H1 (cell line): Measurements from ENCODE around the gene MORN5. TPM values are rescaled to one million over a fixed set of nuclear protein-coding genes. Genes with fewer than 3 reads are reported as not detected.

Experiments used
- CTCF ChIA-PET: fragments of 300-600 bp; sonication (Branson Sonifier 250); formaldehyde crosslinking; loops from one replicate; lab custom pipeline; 2021; ENCODE audit not compliant: partially characterized antibody; lab: Charles Lee
- POLR2A ChIA-PET: fragments of 300-600 bp; sonication (Branson Sonifier 250); formaldehyde crosslinking; loops from one replicate; lab custom pipeline; 2021; ENCODE audit warnings: inconsistent platforms; ENCODE audit not compliant: partially characterized antibody; lab: Charles Lee
- DNase-seq, 2 experiments: peaks; one replicate each; pipeline versions ENCODE4 v3.0.0 to v3.0.0-alpha.2; 2010 to 2022; ENCODE audit warnings: low spot score in 2 of 2, low read depth in 1 of 2, mixed read lengths in 1 of 2
- FAIRE-seq: peaks from 2 replicates; lab custom pipeline; 2011; peaks lifted over from hg19 to GRCh38; lab: Jason Lieb, UNC
- H2AFZ ChIP-seq: 2 replicates; pipeline ENCODE4 v1.8.1; 2012; ENCODE audit warnings: low read length, inconsistent platforms
- H2AK5ac ChIP-seq: 2 replicates; pipeline ENCODE4 v1.6.1; 2013; ENCODE audit warnings: low read depth, low read length
- H2BK120ac ChIP-seq: replicated peaks from 2 replicates; pipeline ENCODE3; 2013; ENCODE audit warnings: low read depth, low read length, inconsistent platforms
- H2BK12ac ChIP-seq: 2 replicates; pipeline ENCODE4 v1.6.1; 2013; ENCODE audit warnings: low read depth, low read length
- H2BK15ac ChIP-seq: 2 replicates; pipeline ENCODE4 v1.6.1; 2013; ENCODE audit warnings: low read length
- H2BK20ac ChIP-seq: 2 replicates; pipeline ENCODE4 v1.6.1; 2013; ENCODE audit warnings: low read length
- H2BK5ac ChIP-seq: 2 replicates; pipeline ENCODE4 v1.6.1; 2013; ENCODE audit warnings: low read depth, low read length
- H3K14ac ChIP-seq: 2 replicates; pipeline ENCODE4 v1.6.1; 2013; ENCODE audit warnings: inconsistent platforms; ENCODE audit not compliant: insufficient read length
- H3K18ac ChIP-seq: 2 replicates; pipeline ENCODE4 v1.6.1; 2013; ENCODE audit warnings: low read length; ENCODE audit errors: extremely low read depth
- H3K23ac ChIP-seq: 2 replicates; pipeline ENCODE4 v1.6.1; 2013; ENCODE audit warnings: inconsistent platforms; ENCODE audit not compliant: insufficient read length
- H3K23me2 ChIP-seq: 2 replicates; pipeline ENCODE4 v1.6.1; 2013; ENCODE audit warnings: low read depth, low read length
- H3K27ac ChIP-seq: 2 replicates; pipeline ENCODE4 v1.6.1; 2011; ENCODE audit warnings: low read depth, low read length, inconsistent platforms
- H3K27me3 ChIP-seq, 4 experiments: replicated peaks in 1 of 4; 1 replicate in 1 of 4; 2 replicates in 3 of 4; pipeline versions ENCODE4 v1.6.1 to v1.8.1; 2011 to 2013; ENCODE audit warnings: low read length in 3 of 4, mild to moderate bottlenecking in 3 of 4, inconsistent platforms in 2 of 4, mixed read lengths in 2 of 4, moderate library complexity in 1 of 4; ENCODE audit not compliant: control insufficient read depth in 3 of 4, insufficient read depth in 3 of 4; ENCODE audit errors: extremely low read depth in 1 of 4
- H3K36me3 ChIP-seq, 4 experiments: 2 replicates each; pipeline versions ENCODE4 v1.6.1 to v1.8.1; 2011 to 2013; ENCODE audit warnings: mild to moderate bottlenecking in 4 of 4, low read length in 3 of 4, moderate library complexity in 2 of 4, control low read depth in 1 of 4, inconsistent platforms in 1 of 4; ENCODE audit not compliant: insufficient read depth in 4 of 4, control insufficient read depth in 2 of 4
- H3K4ac ChIP-seq: replicated peaks from 2 replicates; pipeline ENCODE3; 2013; ENCODE audit warnings: low read length, low read depth, mixed read lengths, inconsistent platforms; ENCODE audit not compliant: insufficient read length
- H3K4me1 ChIP-seq, 4 experiments: replicated peaks in 1 of 4; 1 replicate in 1 of 4; 2 replicates in 3 of 4; pipeline versions ENCODE4 v1.6.1 to v1.8.1; 2011 to 2013; ENCODE audit warnings: low read length in 3 of 4, inconsistent platforms in 2 of 4, mixed read lengths in 1 of 4; ENCODE audit not compliant: insufficient read depth in 4 of 4, control insufficient read depth in 3 of 4
- H3K4me2 ChIP-seq, 2 experiments: 2 replicates each; pipeline versions ENCODE4 v1.6.1 to v1.8.1; 2011 to 2013; ENCODE audit warnings: low read depth in 2 of 2, low read length in 2 of 2, control low read depth in 1 of 2, inconsistent platforms in 1 of 2, mild to moderate bottlenecking in 1 of 2; ENCODE audit not compliant: insufficient read depth in 1 of 2
- H3K4me3 ChIP-seq, 4 experiments: fragments of 200-600, 300-600 bp in 1 of 4; sonication (generic), shearing (Covaris generic), sonication (Bioruptor Twin) in 1 of 4; 2 replicates each; pipeline versions ENCODE4 v1.5.1 to v1.8.1; 2011 to 2016; ENCODE audit warnings: low read length in 4 of 4, low read depth in 3 of 4, control low read depth in 2 of 4, inconsistent platforms in 2 of 4, mild to moderate bottlenecking in 2 of 4, mixed read lengths in 1 of 4, moderate library complexity in 1 of 4; ENCODE audit not compliant: insufficient read depth in 2 of 4; ENCODE audit errors: extremely low read depth in 1 of 4
- H3K56ac ChIP-seq: replicated peaks from 2 replicates; pipeline ENCODE3; 2013; ENCODE audit warnings: low read depth, mild to moderate bottlenecking, mixed read lengths, low read length, inconsistent platforms; ENCODE audit not compliant: insufficient read length
- H3K79me1 ChIP-seq: 2 replicates; pipeline ENCODE4 v1.6.1; 2013; ENCODE audit warnings: low read depth, low read length, control low read depth
- H3K79me2 ChIP-seq, 2 experiments: 2 replicates each; pipeline versions ENCODE4 v1.6.1 to v1.8.1; 2012 to 2013; ENCODE audit warnings: low read length in 2 of 2, mild to moderate bottlenecking in 2 of 2, inconsistent platforms in 1 of 2; ENCODE audit not compliant: insufficient read depth in 2 of 2, control insufficient read depth in 1 of 2
- H3K9ac ChIP-seq, 4 experiments: replicated peaks in 1 of 4; 1 replicate in 1 of 4; 2 replicates in 3 of 4; pipeline versions ENCODE4 v1.6.1 to v1.8.1; 2011 to 2013; ENCODE audit warnings: low read depth in 3 of 4, low read length in 3 of 4, control low read depth in 2 of 4, mild to moderate bottlenecking in 2 of 4, moderate library complexity in 2 of 4, inconsistent platforms in 1 of 4; ENCODE audit errors: extremely low read depth in 1 of 4
- H3K9me3 ChIP-seq, 2 experiments: 2 replicates each; pipeline versions ENCODE4 v1.6.1 to v1.8.1; 2012 to 2013; ENCODE audit warnings: mild to moderate bottlenecking in 2 of 2, moderate library complexity in 2 of 2, control low read depth in 1 of 2, inconsistent platforms in 1 of 2, low read depth in 1 of 2, low read length in 1 of 2, mixed read lengths in 1 of 2; ENCODE audit not compliant: insufficient read depth in 2 of 2
- H4K20me1 ChIP-seq, 2 experiments: replicated peaks in 1 of 2; 2 replicates each; pipeline versions ENCODE3 to v1.8.1; 2011 to 2013; ENCODE audit warnings: inconsistent platforms in 2 of 2, low read length in 2 of 2, mild to moderate bottlenecking in 1 of 2; ENCODE audit not compliant: insufficient read depth in 2 of 2, control insufficient read depth in 1 of 2
- H4K5ac ChIP-seq: 2 replicates; pipeline ENCODE4 v1.6.1; 2013; ENCODE audit warnings: low read length, low read depth, mixed read lengths, inconsistent platforms; ENCODE audit not compliant: insufficient read length
- H4K8ac ChIP-seq: 2 replicates; pipeline ENCODE4 v1.8.0; 2013; ENCODE audit warnings: mild to moderate bottlenecking, moderate library complexity, low read length, inconsistent platforms; ENCODE audit not compliant: insufficient read depth; ENCODE audit errors: extremely low read depth
- H4K91ac ChIP-seq: replicated peaks from 2 replicates; pipeline ENCODE3; 2013; ENCODE audit warnings: low read length, mixed read lengths, inconsistent platforms; ENCODE audit not compliant: insufficient read length
- KDM4A ChIP-seq: IDR thresholded peaks from one replicate; pipeline ENCODE4 v1.7.1; 2012; ENCODE audit warnings: low read depth, mild to moderate bottlenecking, moderate library complexity, low read length, inconsistent platforms; ENCODE audit not compliant: severe bottlenecking
- WGBS, 2 experiments: shearing (Covaris generic) in 1 of 2; methylation state at CpG; one replicate each; pipeline versions ENCODE4 v1.1.6 to v1.1.7; 2013 to 2015; ENCODE audit warnings: low lambda C conversion rate in 2 of 2, mixed read lengths in 2 of 2, inconsistent platforms in 1 of 2, low coverage in 1 of 2, missing lambda C conversion rate in 1 of 2; ENCODE audit not compliant: insufficient replicate concordance in 2 of 2, insufficient coverage in 1 of 2, insufficient read length in 1 of 2; ENCODE audit errors: extremely low coverage in 1 of 2, missing lambda C conversion rate in 1 of 2; 5-methylcytosine and 5-hydroxymethylcytosine counted together
- polyA plus RNA-seq, 7 experiments: library from polyadenylated mRNA; depleted of rRNA in 3 of 7; stranded (reverse) in 5 of 7; unstranded in 2 of 7; fragments of >200 nt in 5 of 7; fragments of 200-250 nt in 2 of 7; gene quantifications; 1 replicate in 5 of 7; 2 replicates in 1 of 7; 4 replicates in 1 of 7; pipeline versions ENCODE4 v1.2.1 to v1.2.3, GENCODE V29; 2011 to 2013; ENCODE audit warnings: missing spikeins in 2 of 7, mixed read lengths in 2 of 7
- total RNA-seq: library from RNA; stranded (reverse); fragmentation: NEBNext Ultra II Directional; extraction: Animal tissue kit (Norgen Biotek cat#: 25700); gene quantifications from 2 replicates; pipeline ENCODE4 v1.2.1, GENCODE V29; 2021

The MORN5 gene
- total and polyA plus RNA-seq, 2 of the 8 experiments (the other 6 are each of a cell fraction or from before 2014, with no cell fraction given) = not detected

GRCh38 chr9:122197882-122198281, 38.2 kb downstream of the MORN5 start:
- Histone ChIP-seq H4K91ac (no peak overlapping the region), H3K27me3 (no peaks in the 10 kb centered on the region; a peak in 1 of 7 replicates), H3K36me3 (no peaks in the 10 kb centered on the region), H3K14ac (no peak overlapping the region), H2BK20ac (no peak overlapping the region), H2BK15ac (no peak overlapping the region), H2BK120ac (no peak overlapping the region), H3K56ac (no peak overlapping the region), H4K20me1 (no peaks in the 10 kb centered on the region), H3K9ac (no peak overlapping the region), H3K23ac (no peak overlapping the region), H2AK5ac (no peak overlapping the region; the same call in 1 of the 2 replicates), H3K4ac (no peak overlapping the region), H2BK5ac (no peak overlapping the region), H3K4me1 (peaks cover 0 to 4% (median 1%) of the 10 kb centered on the region in 4 experiments; a peak in 4 of 7 replicates), H3K4me2 (no peak overlapping the region), H3K4me3 (no peak overlapping the region), H2AFZ (no peak overlapping the region), H3K9me3 (no peaks in the 10 kb centered on the region), H3K79me1 (no peaks in the 10 kb centered on the region), H3K18ac (no peak overlapping the region), H3K79me2 (no peaks in the 10 kb centered on the region), H4K5ac (no peak overlapping the region), H3K27ac (no peak overlapping the region), H3K23me2 (no peaks in the 10 kb centered on the region), H2BK12ac (peak overlapping the region; percentile 90; the same call in 1 of the 2 replicates), H4K8ac (peak overlapping the region; percentile 36; the same call in 1 of the 2 replicates)
- ChIA-PET POLR2A (interaction anchor here (0.6 to 3.5 kb wide), 3 partner anchors 10 to 38 kb away, joined by 3 to 7 read pairs (median 3); partner anchors contain the start of genes MORN5 and NDUFA8), CTCF (interaction anchor here (1.4 to 2.6 kb wide), 2 partner anchors 12 to 40 kb away, joined by 4 to 12 read pairs; no protein-coding TSS in a partner anchor)
- 88% methylated on average over 4 of the region's 4 CpGs; no CpG with 5 or more reads in 1 of the 2 experiments for WGBS, 2 experiments
- TF ChIP-seq KDM4A = no peak
- FAIRE-seq (no peak), DNase-seq (no peak)
